ENCODE data around the gene LILRA5.
"Not testable (repeated sequence)": the region's sequence is repeated elsewhere in the genome, so short reads cannot be mapped to it uniquely, and the experiment has no call there.

The LILRA5 gene

DNA sequence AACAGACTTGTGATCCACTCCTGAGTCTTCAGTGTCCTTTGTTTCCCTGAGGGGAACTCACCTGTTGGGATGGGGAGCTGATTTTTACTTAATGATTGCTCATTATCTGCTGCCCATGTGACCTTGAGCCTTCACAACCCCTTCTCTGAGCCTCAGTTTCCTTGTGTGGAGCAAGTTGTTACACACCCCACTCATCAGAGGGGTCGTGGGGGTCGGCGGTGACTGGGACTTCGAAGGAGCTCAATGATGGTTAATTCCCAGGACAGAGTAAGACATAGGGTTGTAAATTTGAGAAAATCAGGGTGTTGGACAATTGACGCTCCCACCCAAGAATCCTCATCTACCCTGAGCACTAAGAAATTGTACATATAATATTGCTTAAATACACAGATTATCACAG, 13.5 kb downstream of the LILRA5 start:
- DNase-seq: no peak

DNA sequence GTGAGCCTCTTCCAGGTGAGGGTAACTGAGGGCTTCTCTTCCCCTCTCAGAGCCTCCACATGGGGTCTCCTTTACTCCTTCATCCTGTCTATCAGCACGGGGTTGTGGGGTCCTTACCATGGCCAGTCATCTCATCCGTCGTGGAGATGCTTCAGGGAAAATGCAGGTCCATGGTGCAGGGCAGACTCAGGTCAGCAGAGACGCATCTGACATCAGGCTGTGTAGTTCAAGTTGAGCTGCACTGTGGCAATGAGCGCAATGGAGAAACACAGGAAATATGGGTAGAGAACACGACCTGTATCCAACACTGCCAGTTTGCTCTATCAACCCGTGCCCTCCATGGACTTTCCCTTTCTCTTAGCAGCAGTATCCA, 13.9 kb downstream of the LILRA5 start:
- DNase-seq: no peak

DNA sequence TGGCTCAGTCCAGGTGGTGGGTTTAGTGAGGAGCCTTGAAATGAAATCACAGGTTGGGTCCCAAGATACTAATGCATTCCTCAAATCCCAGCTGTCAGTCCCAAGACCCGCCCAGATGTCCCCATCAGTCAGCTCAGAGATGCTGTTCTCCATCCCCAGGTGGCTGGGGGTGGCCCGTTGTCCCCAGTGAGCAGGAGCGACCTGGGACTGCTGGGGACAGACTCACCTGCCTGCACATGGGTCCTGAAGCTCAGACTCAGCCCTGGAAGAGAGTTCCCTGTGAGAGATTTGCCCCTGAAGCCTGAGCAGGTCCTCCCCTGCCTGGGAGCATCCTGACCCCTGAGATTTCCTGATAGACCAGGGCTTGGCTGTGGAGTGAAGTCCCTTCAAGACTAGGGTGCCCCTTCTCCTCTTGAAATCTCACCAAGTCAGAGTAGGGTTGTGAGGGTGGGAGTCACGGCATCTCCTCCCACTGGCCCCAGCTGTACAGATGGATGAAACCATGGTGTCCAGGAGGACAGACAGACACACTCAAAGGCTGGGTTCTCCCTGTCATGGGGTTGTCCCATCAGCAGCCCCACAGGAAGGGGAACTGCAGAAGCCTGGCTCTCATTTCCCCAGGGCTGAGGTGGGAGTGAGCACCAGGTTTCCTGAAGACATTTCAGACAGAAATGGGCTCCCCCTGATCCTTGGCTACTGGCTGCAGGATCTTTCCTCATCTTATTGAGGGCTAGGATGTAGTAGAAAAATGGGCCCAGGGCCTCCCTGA, 14.4 kb downstream of the LILRA5 start:
- DNase-seq: no peak

- DNase-seq: no peak
Observed at GRCh38 chr19:54297759-54298305, 15.1 kb downstream of the LILRA5 start.

GRCh38 chr19:54294539-54294938, 18.4 kb downstream of the LILRA5 start:
- DNase-seq: no peak

GRCh38 chr19:54289160-54289559, 23.8 kb downstream of the LILRA5 start:
- not testable (repeated sequence) for DNase-seq

- no peak for DNase-seq
Observed at GRCh38 chr19:54287456-54287855, 25.5 kb downstream of the LILRA5 start.

- not testable (repeated sequence) for DNase-seq
Observed at GRCh38 chr19:54286283-54286682, 26.7 kb downstream of the LILRA5 start.

GRCh38 chr19:54285427-54286056, 27.4 kb downstream of the LILRA5 start:
- not testable (repeated sequence) for DNase-seq

DNA sequence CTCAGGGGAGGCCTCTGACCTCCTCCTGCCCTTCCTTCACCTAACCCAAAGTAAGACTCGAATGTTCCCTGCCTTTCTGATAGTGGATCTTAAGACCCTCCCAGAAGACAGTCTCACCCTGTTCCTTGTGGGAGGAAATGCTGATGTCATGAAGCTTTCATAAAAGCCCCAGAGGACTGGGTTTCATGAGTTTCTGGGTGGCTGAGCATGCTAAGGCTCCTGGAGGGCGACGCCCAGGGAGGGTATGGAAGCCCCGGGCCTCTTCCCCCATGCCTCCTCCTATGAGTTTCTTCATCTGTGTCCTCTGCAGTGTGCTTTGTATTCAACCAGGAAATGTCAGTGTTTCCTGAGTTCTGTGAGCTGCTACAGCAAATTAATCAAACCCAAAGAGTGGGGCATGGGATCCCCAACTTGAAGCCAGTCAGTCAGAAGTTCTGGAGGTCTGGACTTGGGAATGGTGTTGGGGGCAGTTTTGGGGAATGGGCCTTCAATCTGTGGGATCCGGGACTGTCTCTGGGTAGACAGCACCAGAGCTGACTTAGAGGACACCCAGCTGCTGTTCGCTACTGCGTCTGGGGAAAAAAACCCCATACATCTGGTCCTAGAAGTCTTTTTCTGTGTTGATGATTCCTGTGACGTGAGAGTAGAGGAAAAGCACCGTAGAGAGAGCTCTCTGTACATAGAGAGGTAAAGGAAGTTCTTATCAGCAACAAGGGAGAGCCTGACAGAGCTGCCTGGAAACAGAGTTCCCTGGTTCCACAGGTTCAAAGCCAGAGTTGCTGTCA, 30.1 kb downstream of the LILRA5 start:
- no peak for DNase-seq

DNA sequence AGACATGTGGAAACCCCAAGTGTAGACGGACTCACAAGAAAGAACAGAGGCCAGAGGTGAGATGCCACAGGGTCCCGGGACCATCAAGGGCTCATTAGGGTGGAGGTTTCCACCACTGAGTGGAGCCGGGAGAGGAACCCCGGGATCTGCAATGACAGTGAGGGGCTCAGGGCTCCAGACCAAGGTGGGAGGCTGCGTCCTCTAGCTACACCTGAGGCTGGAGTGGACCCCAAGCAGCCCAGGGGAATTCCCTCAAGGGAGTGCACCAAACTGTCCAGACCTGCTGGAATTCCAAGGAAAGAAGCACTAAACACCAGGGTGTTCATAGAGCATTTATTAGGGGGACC, 31.3 kb downstream of the LILRA5 start:
- DNase-seq: not testable (repeated sequence)

DNA sequence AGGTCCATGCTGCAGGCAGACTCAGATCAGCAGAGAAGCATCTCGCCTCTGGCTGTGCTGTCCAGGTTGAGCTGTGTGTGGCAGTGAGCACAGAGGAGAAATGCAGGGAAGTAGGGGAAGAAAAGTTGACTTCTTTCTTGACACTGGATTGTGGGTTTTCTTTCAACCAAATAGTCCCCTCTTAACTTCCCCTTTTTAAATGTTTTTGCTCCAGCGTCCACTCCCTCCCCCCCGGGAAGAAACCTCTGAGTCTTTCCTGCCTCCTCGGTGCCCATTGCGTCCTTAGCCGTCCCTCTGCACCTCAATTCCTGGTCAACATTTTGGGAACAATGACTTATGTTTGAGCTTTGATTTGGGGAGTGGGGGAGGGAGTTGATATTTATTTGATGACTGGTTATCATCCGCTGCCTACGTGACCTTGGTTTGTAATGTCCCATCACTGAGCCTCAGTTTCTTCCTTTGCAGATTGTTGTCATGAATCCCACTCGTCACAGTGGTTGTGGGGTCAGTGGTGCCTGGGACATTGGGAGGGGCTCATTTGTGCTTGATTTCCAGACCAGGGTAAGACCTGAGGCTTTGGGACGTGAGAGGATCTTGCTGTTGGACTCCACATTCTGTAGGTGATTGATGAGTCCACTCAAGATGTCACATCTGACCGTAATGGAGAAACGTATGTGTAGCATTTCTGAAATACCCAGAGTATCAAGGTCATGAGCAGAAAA, 31.8 kb downstream of the LILRA5 start, which contains the start of gene LILRB2:
LILRB2 (minus strand) TSS at position 104 of the 722 bp plus-strand sequence. CDS start 614 bp downstream, outside the sequence.
- no peak for DNase-seq

GRCh38 chr19:54280441-54280840, 32.5 kb downstream of the LILRA5 start:
- not testable (repeated sequence) for DNase-seq

GRCh38 chr19:54280025-54280424, 32.9 kb downstream of the LILRA5 start:
- not testable (repeated sequence) for DNase-seq

DNA sequence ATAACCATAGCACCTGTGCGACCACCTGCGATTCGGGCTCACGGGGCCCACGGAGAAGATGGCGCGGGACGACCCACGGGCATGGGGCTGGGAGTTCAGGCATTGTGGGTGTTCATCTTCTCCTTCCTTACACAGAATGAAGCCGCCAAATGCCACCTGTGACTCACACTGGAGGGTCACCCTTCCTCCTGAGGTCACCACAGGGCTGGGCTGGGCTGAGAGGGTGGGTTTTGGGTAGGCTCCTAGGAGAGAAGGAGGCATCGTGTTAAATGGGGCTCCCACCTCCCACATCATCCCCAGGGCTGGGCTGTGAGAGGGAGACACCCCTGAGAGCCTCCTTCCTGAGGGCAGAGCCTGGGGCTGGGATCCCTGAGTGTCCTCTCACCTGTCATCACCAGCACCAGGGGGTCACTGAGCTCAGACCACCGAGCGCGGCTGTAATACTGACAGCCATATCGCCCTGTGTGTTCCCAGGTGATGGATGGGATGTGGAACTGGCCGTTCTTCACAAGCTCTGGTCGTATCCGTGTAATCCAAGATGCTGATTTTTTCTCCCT, 33.5 kb downstream of the LILRA5 start:
- DNase-seq: no peak

- DNase-seq: not testable (repeated sequence)
Observed at GRCh38 chr19:54278571-54279195, 34.3 kb downstream of the LILRA5 start.

DNA sequence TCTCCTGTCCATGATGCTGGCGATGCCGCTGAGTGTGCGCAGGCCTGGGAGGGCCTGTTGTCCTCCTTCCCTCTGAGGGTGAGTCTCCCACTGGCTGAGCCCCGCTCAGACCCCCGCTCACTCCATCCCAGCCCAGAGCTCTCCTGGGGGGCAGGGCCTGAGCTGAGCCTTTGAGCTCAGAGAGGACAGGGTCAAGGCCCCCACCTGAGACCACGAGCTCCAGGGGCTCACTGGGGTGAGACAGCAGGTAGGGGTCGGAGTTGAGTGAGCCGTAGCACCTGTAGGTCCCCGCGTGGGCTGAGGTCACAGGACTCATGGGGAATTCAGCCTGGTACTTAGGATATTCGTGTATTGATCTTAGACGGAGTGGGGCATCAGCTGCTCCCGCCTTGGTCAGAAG, 34.9 kb downstream of the LILRA5 start:
- DNase-seq: not testable (repeated sequence)

DNA sequence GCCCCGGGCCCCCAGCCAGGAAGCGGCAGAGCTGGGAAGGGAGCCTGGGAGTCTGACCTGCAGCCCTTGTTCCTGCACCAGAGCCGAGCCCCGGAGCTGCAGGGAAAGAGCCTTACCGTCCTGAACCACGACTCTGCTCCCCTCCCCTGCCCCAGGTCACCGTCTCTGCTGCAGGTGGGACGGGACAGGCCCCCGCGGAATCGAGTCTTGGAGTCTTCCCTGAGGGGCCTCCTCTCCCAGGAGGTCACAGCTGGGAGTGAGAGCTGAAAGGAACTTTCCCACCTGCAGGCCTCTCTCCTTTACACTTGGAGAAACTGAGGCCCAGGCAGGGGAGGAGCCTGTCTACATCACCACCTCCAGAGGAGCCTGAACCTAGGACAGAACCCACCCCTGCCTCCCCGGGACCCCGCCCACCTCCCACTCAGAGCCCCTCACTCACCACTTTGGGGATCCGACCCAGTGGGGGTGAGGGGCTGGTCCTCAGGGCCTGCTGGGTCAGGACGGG, 35.8 kb downstream of the LILRA5 start:
- DNase-seq: not testable (repeated sequence)

DNA sequence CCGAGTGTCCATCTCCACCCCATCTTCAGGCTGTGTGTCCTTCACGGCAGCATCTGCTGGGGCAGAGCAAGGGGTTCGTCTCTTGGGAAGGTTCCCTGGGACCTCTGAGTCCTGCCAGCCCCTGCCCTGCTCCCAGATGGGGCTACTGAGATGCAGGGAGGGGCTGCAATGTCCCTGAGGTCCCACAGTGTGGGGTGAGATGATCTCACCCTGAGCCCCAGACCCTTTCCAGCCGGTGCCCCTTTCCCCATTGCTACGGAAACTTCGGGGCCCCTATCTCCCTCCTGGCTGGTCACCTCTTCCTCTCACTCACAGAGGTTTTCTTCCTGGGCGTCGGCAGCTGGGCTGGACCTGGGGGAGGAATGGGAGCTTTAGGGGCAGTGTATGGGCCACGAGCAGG, 37.0 kb downstream of the LILRA5 start:
- no peak for DNase-seq

GRCh38 chr19:54274516-54274915, 38.5 kb downstream of the LILRA5 start:
- not testable (repeated sequence) for DNase-seq

DNA sequence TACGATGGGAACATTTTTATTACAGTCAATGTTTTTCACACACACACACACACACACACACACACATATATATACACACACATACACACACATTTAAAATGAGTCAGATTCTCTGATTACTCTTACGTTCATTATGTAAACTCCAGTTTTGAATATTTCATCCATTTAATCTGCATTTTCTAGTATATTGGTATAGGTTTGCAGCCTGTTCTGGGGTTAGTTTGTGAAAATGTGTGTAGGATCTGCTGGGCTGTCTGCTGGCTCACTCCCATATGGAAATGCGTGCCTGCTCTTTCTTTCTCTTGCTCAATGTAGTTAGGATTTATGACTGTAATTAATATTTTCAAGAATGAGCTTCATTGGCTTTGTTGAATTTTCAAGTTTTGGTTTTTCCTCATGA, 39.1 kb downstream of the LILRA5 start:
- no peak for DNase-seq

DNA sequence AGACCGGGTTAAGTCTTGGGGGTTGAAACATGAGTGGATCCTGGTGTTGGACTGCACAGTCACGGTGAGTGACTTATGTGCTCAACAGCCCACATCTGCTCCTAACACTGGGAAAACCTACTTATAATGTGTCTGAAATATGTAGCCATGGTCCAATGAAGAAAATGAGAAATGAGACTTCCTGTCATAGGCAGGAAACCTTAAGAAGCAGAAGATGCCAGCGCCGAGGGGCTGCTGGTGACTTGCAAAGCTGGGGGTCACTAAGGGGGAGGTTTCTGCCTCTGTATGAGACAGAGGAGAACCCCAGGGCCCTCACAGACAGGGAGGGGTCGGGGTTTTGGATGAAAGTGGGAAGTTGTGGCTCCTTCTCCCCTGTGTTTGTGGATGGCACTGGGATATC, 40.8 kb downstream of the LILRA5 start:
- DNase-seq: not testable (repeated sequence)
